ENCODE results near the gene HOXC6. TPM values are rescaled to one million over a fixed set of nuclear protein-coding genes. Genes with fewer than 3 reads are reported as not detected.

The HOXC6 gene
- total RNA-seq, 1 experiment from 2014 or later, result 2.8 TPM

GRCh38 chr12:54047160-54047963 is 19.1 kb downstream of the HOXC6 start:
- no peak for TF ChIP-seq EZH2phosphoT487 (IDR thresholded peaks at IDR 0.05; ENCODE audit: borderline replicate concordance, low read length)
- no peak for TF ChIP-seq EZH2 (IDR thresholded peaks at IDR 0.05; ENCODE audit: low read length, unreplicated experiment)
- TF ChIP-seq, protein P1, sequence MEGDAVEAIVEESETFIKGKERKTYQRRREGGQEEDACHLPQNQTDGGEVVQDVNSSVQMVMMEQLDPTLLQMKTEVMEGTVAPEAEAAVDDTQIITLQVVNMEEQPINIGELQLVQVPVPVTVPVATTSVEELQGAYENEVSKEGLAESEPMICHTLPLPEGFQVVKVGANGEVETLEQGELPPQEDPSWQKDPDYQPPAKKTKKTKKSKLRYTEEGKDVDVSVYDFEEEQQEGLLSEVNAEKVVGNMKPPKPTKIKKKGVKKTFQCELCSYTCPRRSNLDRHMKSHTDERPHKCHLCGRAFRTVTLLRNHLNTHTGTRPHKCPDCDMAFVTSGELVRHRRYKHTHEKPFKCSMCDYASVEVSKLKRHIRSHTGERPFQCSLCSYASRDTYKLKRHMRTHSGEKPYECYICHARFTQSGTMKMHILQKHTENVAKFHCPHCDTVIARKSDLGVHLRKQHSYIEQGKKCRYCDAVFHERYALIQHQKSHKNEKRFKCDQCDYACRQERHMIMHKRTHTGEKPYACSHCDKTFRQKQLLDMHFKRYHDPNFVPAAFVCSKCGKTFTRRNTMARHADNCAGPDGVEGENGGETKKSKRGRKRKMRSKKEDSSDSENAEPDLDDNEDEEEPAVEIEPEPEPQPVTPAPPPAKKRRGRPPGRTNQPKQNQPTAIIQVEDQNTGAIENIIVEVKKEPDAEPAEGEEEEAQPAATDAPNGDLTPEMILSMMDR (conservative IDR thresholded peaks at IDR 0.05; ENCODE audit: low read depth, low read length), result no peak
- H3K27me3 ChIP-seq (ENCODE audit: low read length), result peaks cover 8% of the 10 kb centered on the region; the same call in 1 of the 2 replicates
- no peaks in the 10 kb centered on the region for H3F3A ChIP-seq (ENCODE audit: low read length, unreplicated experiment)
- H3K27ac ChIP-seq (ENCODE audit: low read length), result no peak overlapping the region
- H4K20me1 ChIP-seq (ENCODE audit: low read length), result no peaks in the 10 kb centered on the region
- BruUV-seq (replicated peaks), result no TSS peak
- H3K9me3 ChIP-seq (ENCODE audit: low read length), result no peaks in the 10 kb centered on the region
- no peaks in the 10 kb centered on the region for H3K79me2 ChIP-seq (ENCODE audit: low read length)
- H2AFZ ChIP-seq (ENCODE audit: low read length), result no peak overlapping the region
- H3K9me2 ChIP-seq (replicated peaks; ENCODE audit: low read length), result no peaks in the 10 kb centered on the region
- peaks cover 11% of the 10 kb centered on the region for H3K4me1 ChIP-seq (ENCODE audit: insufficient read depth, low read length)
- ATAC-seq, result no peak
- intact Hi-C loops (cut with micrococcal nuclease), result no loop called here
- H3K4me3 ChIP-seq (ENCODE audit: low read length), result no peak overlapping the region
- H3K9ac ChIP-seq (ENCODE audit: low read length), result no peak overlapping the region
- H3K4me2 ChIP-seq (ENCODE audit: low read length), result no peak overlapping the region
- H3K36me3 ChIP-seq (ENCODE audit: low read depth, low read length), result no peaks in the 10 kb centered on the region
- DNase-seq, result no peak
- CTCF ChIA-PET, result no interaction called here
- POLR2A ChIA-PET (ENCODE audit: unreplicated experiment), result no interaction called here

GRCh38 chr12:54047964-54048303 is 19.7 kb downstream of the HOXC6 start:
- Histone ChIP-seq H3K9ac (ENCODE audit: low read length) (no peak overlapping the region), H4K20me1 (ENCODE audit: low read length) (no peaks in the 10 kb centered on the region), H3K9me3 (ENCODE audit: low read length) (no peaks in the 10 kb centered on the region), H3K4me1 (ENCODE audit: insufficient read depth, low read length) (peaks cover 17% of the 10 kb centered on the region), H3K9me2 (replicated peaks; ENCODE audit: low read length) (no peaks in the 10 kb centered on the region), H3K79me2 (ENCODE audit: low read length) (no peaks in the 10 kb centered on the region), H3K4me2 (ENCODE audit: low read length) (no peak overlapping the region), H3K36me3 (ENCODE audit: low read depth, low read length) (no peaks in the 10 kb centered on the region), H3F3A (ENCODE audit: low read length, unreplicated experiment) (no peaks in the 10 kb centered on the region), H3K27me3 (ENCODE audit: low read length) (peaks cover 8% of the 10 kb centered on the region; the same call in 1 of the 2 replicates), H3K4me3 (ENCODE audit: low read length) (no peak overlapping the region), H2AFZ (ENCODE audit: low read length) (no peak overlapping the region), H3K27ac (ENCODE audit: low read length) (no peak overlapping the region)
- TF ChIP-seq EZH2 (IDR thresholded peaks at IDR 0.05; ENCODE audit: low read length, unreplicated experiment) (no peak), EZH2phosphoT487 (IDR thresholded peaks at IDR 0.05; ENCODE audit: borderline replicate concordance, low read length) (no peak)
- TF ChIP-seq, protein P1 (conservative IDR thresholded peaks at IDR 0.05; ENCODE audit: low read depth, low read length), result no peak
- POLR2A ChIA-PET (ENCODE audit: unreplicated experiment), result no interaction called here
- intact Hi-C loops (cut with micrococcal nuclease), result no loop called here
- no TSS peak for BruUV-seq (replicated peaks)
- CTCF ChIA-PET, result no interaction called here
- ATAC-seq (no peak), DNase-seq (no peak)

GRCh38 chr12:54048406-54049093 is 20.3 kb downstream of the HOXC6 start:
- POLR2A ChIA-PET (ENCODE audit: unreplicated experiment), result no interaction called here
- TF ChIP-seq EZH2 (IDR thresholded peaks at IDR 0.05; ENCODE audit: low read length, unreplicated experiment), result no peak
- no peak for TF ChIP-seq EZH2phosphoT487 (IDR thresholded peaks at IDR 0.05; ENCODE audit: borderline replicate concordance, low read length)
- TF ChIP-seq, protein P1 (conservative IDR thresholded peaks at IDR 0.05; ENCODE audit: low read depth, low read length), result no peak
- no peak overlapping the region for H3K9ac ChIP-seq (ENCODE audit: low read length)
- BruUV-seq (replicated peaks), result no TSS peak
- CTCF ChIA-PET, result no interaction called here
- H3K36me3 ChIP-seq (ENCODE audit: low read depth, low read length), result no peaks in the 10 kb centered on the region
- H3K27me3 ChIP-seq (ENCODE audit: low read length), result peaks cover 8% of the 10 kb centered on the region; the same call in 1 of the 2 replicates
- no peaks in the 10 kb centered on the region for H4K20me1 ChIP-seq (ENCODE audit: low read length)
- H3K4me2 ChIP-seq (ENCODE audit: low read length), result no peak overlapping the region
- H2AFZ ChIP-seq (ENCODE audit: low read length), result no peak overlapping the region
- no peaks in the 10 kb centered on the region for H3F3A ChIP-seq (ENCODE audit: low read length, unreplicated experiment)
- no peak overlapping the region for H3K27ac ChIP-seq (ENCODE audit: low read length)
- H3K9me3 ChIP-seq (ENCODE audit: low read length), result no peaks in the 10 kb centered on the region
- DNase-seq (no peak), ATAC-seq (no peak)
- H3K9me2 ChIP-seq (replicated peaks; ENCODE audit: low read length), result no peaks in the 10 kb centered on the region
- no peak overlapping the region for H3K4me3 ChIP-seq (ENCODE audit: low read length)
- intact Hi-C loops (cut with micrococcal nuclease), result no loop called here
- no peaks in the 10 kb centered on the region for H3K79me2 ChIP-seq (ENCODE audit: low read length)
- H3K4me1 ChIP-seq (ENCODE audit: insufficient read depth, low read length), result peaks cover 17% of the 10 kb centered on the region

All from PC-3 (cell line).